ENCODE measurements around the gene GPR32. TPM values are rescaled to one million over a fixed set of nuclear protein-coding genes. Genes with fewer than 3 reads are reported as not detected.

The GPR32 gene
- total and polyA plus RNA-seq, 10 of the 15 experiments (the other 5 are each of a cell fraction or from before 2014, with no cell fraction given) = not detected

DNA sequence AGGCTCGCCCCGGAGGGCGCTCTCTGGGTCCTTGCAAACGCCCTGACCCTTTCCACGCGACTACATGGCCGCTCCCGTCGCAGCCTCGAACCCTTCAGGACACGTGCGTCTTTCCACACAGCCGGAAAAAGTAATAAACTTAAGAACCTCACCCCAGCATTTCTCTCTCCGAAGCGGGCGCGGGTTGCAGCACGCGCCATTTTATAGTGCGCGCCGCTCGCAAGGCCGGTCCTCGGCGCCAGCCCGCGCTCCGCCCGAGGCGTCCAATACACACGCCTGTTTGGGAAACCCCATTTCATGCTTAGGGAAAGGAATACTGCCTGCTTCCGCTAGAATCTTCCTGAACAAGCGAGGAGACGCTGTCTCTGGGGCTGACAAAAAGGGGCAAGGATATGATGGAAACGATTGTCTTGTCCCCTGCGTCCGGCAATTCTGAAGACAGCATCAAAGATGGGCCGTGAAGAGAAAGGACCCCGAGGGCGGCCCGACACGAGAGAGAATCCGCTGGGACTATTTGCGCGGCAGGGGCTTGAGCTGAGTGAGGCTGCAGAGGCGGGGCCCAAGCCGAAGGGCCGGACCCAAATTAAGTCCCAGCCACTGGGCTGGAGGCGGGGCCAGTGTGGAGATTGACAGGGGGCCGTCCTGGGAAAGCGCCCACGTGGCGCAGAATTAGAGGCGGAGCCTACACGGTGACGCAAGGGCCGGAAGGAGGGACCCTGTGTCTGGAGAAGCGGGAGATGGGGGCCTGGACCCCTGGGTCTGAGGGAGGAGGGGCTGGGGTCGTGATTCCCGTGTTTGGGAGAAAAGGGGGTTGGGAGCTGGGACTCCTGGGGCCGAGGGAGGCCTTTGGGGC lies 34.4 kb downstream of the GPR32 start (continued):
- TF ChIP-seq REST (IDR thresholded peaks at IDR 0.05; ENCODE audit: low read depth, low read length) (no peak; the same call in 1 of the 2 replicates), BRCA1 (IDR thresholded peaks at IDR 0.05; ENCODE audit: low read depth, low read length) (no peak), IKZF2 (IDR thresholded peaks at IDR 0.05) (peak; percentile 18 to 70; a peak in 1 of 4 replicates), TARDBP (IDR thresholded peaks at IDR 0.05; ENCODE audit: borderline replicate concordance) (peak; percentile 80), SIN3A (IDR thresholded peaks at IDR 0.05; ENCODE audit: low read depth, low read length) (peak; percentile 94; the same call in 1 of the 2 replicates), SP1 (IDR thresholded peaks at IDR 0.05; ENCODE audit: low read depth, low read length) (peak; percentile 60), ETV6 (conservative IDR thresholded peaks at IDR 0.05 in 1 of 2, IDR thresholded peaks at IDR 0.05 in 1 of 2; ENCODE audit: borderline replicate concordance in 1 of 2, low read depth in 1 of 2) (no peak), ATF3 (IDR thresholded peaks at IDR 0.05; ENCODE audit: borderline replicate concordance, extremely low read depth, low read depth, low read length) (no peak; the same call in 1 of the 2 replicates), BACH1 (IDR thresholded peaks at IDR 0.05; ENCODE audit: borderline replicate concordance) (peak; percentile 83), MYC (IDR thresholded peaks at IDR 0.05; ENCODE audit: insufficient read depth, insufficient read length, insufficient replicate concordance, low read length, severe bottlenecking) (peak; percentile 93), CREB1 (IDR thresholded peaks at IDR 0.05; ENCODE audit: low read depth) (peak; percentile 64), BMI1 (IDR thresholded peaks at IDR 0.05; ENCODE audit: borderline replicate concordance) (no peak), ZNF384 (IDR thresholded peaks at IDR 0.05; ENCODE audit: borderline replicate concordance, low read depth, low read length) (no peak), POLR2AphosphoS2 (IDR thresholded peaks at IDR 0.05; ENCODE audit: low read depth, low read length) (peak; percentile 97), NFXL1 (IDR thresholded peaks at IDR 0.05; ENCODE audit: borderline replicate concordance) (no peak), GABPA (IDR thresholded peaks at IDR 0.05; ENCODE audit: low read depth) (no peak), SMAD1 (IDR thresholded peaks at IDR 0.05; ENCODE audit: low read depth, partially characterized antibody) (peak; percentile 87), CBX5 (IDR thresholded peaks at IDR 0.05; ENCODE audit: low read depth) (0 out of 2 replicates have a peak, but pooled peaks have one; percentile 30), RAD21 (IDR thresholded peaks at IDR 0.05; ENCODE audit: insufficient read depth, low read depth, low read length) (0 out of 2 replicates have a peak, but pooled peaks have one; percentile 8), BHLHE40 (IDR thresholded peaks at IDR 0.05; ENCODE audit: borderline replicate concordance in 1 of 2, low read depth in 2 of 2, low read length in 1 of 2) (peak in 1 of 2 experiments; percentile 78; a peak in 3 of 4 replicates), ZNF622 (IDR thresholded peaks at IDR 0.05) (no peak), RCOR1 (conservative IDR thresholded peaks at IDR 0.05; ENCODE audit: low read depth, low read length) (peak; percentile 45), CBFB (IDR thresholded peaks at IDR 0.05; ENCODE audit: low read depth) (peak; percentile 96), TCF12 (IDR thresholded peaks at IDR 0.05; ENCODE audit: low read depth, low read length) (peak; percentile 63)
- TF ChIP-seq, protein P1, sequence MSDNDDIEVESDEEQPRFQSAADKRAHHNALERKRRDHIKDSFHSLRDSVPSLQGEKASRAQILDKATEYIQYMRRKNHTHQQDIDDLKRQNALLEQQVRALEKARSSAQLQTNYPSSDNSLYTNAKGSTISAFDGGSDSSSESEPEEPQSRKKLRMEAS (IDR thresholded peaks at IDR 0.05; ENCODE audit: low read depth, low read length) = peak; percentile 81

Measured in GM12878 (cell line).